ENCODE results near the gene SALL3.

The SALL3 gene

GRCh38 chr18:78965917-78966792 is 13.5 kb upstream of the SALL3 start:
- DNase-seq (ENCODE audit: low spot score), result no peak

DNA sequence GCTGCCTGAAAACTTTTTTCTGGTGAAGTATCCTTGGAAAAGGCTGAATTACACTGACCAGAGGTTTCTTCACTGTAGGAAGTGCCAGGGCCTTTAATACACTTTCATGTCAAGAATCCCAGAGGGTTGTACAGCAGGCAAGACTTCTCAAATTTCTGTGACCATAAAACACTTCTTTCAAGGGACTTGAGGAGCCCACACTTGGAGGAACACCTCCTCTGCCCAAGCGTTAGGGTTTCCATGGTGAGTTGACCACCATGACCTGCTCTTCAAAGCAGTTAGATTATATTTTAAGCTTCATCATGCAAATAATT is 12.9 kb upstream of the SALL3 start:
- no peak for DNase-seq (ENCODE audit: low spot score)

DNA sequence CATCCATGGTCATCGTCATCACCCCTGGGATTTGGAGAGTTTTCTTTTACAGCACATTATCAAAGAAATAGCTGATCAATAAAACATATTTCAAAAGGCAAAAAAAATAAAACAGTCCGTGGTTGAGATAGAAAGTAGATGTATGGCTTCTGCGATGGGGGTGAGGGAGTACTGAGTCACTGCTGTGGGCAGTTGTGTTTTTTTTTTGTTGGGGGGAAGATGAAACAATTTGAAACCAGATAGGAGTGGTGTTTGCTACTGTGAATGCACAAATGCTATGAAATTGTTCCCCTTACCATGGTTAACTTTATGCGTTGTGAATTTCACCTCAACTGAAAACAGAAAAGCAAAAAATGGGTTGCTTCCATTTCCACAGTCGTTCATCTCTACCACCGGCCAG is 11.9 kb upstream of the SALL3 start:
- no peak for DNase-seq (ENCODE audit: low spot score)

DNA sequence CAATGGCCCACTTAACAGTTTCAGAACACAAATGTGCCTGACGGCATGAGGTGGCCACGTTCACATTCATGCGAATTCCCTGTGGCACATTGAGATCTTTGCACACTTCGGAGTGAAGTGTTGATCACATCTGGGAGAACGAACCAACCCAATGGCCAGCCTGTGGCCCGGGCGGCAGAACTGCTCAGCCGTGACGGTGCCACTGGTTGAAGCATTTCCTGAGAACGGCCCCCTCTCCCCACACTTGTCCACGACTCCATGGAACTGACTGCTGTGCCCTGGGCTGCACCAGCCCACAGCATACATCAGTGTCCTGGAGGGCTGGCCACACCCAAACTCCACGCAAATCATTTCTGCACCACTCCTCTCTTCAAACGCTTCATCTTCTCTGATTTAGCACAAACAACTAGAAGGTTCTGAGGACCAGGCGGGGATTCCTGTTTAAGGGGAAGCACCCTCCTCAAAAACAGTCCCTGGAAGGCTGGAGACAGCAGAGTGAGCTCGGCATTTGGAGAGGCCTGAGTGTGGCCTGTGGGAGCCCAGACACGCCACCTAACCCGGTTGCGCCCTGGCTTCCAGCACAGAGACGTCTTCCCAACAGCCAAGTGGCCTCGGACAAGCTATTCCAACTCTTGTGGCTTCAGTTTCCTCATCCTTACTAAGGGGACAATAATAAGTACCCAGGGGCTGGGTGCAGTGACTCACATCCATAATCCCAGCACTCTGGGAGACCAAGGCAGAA is 9.9 kb upstream of the SALL3 start:
- DNase-seq (ENCODE audit: low spot score), result no peak

DNA sequence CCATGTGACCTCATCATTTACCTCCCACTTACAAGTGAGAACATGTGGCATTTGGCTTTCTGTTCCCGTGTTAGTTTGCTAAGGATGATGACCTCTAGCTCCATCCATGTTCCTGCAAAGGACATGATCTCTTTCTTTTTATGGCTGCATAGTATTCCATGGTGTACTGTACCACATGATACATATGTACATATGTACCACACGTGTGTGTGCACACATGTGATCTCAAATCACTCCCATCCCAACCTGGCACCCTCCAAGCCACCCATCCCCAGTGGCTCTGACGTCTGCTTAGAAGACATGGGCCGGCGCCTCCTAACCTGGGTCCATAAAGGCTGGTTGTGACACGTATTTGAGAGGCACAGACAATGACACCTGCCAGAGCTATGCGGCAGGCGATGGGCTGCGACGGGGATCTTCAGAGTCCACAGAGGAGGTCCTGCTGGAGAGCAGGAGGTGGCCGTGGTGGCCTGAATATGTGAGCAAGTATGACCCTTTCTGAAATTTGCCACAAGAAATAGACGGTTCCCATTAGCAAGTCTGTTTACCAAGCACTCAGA is 8.8 kb upstream of the SALL3 start:
- DNase-seq (ENCODE audit: low spot score), result no peak

DNA sequence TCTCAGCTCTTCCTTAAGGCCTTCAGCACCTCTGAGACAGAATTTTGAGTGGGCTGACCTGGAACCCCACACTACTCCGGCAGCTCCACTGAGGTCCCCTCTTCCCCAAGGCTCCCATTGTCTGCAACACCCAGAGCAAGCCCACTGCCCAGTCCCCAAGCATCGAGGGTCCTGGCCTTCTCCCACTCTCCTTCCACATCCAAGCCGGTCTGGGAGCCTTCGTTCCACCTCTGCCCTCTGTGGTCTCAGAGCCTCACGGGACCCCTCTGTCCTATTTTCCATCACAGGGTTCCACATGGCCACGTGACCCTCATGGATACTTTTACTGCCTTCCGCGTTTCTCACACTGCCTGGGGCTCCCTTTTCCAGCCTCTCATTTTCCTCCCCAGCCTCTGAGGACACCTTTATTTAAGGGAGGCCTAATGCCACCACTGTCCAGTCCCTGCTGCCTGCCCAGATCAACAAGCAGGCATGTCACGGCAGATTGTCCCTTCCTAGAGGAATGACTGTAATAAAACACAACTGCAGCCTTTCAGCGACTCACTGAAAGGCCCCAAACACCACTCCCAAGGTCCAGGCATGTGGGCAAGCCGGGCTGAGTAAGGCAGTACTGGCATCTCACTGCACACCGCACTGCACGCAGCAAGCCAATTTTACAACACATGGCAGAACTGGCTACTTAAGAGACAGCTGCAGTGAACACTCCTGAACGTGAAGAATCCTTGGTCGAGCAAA is 7.9 kb upstream of the SALL3 start:
- no peak for DNase-seq (ENCODE audit: low spot score)

DNA sequence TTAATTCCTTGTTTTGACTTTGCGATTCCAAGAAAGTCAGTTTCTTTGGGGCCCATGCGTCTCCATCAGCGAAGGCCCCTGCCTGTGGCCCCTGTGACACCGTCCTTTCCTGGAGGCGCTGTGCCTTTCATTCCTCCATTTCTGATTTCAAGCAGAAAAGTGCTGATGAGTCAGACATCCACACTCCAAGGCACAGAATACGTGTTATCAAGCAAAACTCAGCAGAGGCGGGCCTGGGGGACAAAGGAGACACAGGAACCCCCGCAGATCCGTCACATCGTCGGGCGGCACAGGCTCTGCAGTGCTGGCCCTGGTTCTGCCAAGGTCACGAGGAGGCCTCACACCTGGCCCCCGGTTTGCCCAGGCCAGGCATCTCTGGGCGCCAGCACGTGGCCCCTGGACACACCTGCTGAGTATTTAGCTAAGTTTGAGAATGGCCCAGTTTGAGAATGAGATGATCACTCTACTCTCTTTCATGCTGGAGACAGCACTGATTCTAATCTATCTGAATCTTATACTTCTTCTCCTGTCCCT is 7.2 kb upstream of the SALL3 start:
- no peak for DNase-seq (ENCODE audit: low spot score)

DNA sequence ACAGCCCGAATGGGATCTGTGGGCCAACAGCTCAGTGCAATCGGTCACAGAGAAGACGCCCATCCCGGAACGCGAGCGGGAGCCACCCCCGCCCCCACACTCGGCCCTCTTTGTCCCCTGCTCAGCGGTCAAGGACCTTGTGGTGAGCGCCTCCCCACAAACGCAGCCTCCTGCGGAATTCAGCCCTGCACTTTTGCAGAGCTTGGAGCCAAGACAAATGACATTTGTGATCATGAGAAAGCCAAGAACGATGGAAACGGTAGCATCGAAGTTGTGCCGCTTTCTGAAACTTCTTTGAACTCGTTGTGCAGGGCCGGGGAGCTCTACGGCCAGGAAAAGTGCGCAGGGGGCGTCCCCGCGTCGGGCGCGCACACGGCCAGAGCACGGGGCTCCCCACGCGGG is 6.7 kb upstream of the SALL3 start:
- no peak for DNase-seq (ENCODE audit: low spot score)

- DNase-seq (ENCODE audit: low spot score), result no peak
Observed at GRCh38 chr18:78973357-78974083, 6.1 kb upstream of the SALL3 start.

DNA sequence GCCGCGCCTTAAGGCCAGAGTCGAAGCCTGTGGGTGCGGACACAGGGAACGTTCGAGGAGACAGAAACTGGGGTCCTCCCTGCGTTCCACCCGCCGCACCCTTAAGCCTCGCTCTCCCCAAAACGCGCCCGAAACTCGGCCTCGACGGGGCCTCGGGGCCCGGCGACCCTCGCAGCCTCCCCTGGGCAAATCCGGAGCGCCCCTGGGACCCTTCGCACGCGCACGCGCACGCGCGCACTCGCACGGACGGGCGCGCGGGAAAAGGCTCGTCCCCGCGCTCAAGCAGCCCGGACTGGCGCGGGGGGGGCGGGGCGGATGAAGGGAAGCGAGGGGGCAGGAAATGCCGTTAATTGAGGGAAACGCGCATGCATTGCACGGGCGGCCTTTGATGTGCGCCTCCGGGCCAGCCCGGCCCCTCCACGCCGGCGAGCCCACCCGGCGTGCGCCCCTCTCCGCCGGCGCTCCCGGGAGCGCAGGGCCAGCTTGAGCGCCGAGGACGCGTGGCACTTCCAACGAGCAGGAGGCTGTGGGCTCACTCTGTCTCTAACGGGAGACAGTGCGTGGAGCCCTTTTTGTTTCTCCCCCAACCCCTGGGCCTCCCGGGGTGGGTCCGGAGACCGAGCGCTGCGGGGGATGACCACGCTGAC is 5.4 kb upstream of the SALL3 start:
- no peak for DNase-seq (ENCODE audit: low spot score)

DNA sequence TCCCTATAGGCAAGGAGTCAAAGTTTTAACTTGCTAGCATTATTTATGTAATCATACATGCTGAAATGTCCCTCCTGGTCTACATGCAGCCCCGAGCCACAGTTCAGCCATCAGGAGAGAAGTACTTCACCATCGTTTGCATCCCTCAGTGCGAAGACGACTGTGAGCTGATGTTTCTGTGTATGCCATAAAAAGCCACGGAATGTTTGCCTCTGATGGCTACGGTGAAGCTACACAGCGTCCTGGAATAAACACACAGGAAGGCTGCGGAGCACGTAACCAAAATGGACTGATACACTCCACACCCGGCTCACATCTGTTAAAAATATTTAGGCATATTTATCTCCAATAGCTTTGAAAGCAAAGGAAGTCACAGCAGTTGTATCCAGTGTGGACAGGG is 4.3 kb upstream of the SALL3 start:
- DNase-seq (ENCODE audit: low spot score), result no peak

- DNase-seq (ENCODE audit: low spot score), result no peak
Observed at GRCh38 chr18:78975699-78976335, 3.8 kb upstream of the SALL3 start.

- no peak for DNase-seq (ENCODE audit: low spot score)
Observed at GRCh38 chr18:78976765-78977636, 2.6 kb upstream of the SALL3 start.

GRCh38 chr18:78977637-78978348 is 1.8 kb upstream of the SALL3 start:
- no peak for DNase-seq (ENCODE audit: low spot score)

DNA sequence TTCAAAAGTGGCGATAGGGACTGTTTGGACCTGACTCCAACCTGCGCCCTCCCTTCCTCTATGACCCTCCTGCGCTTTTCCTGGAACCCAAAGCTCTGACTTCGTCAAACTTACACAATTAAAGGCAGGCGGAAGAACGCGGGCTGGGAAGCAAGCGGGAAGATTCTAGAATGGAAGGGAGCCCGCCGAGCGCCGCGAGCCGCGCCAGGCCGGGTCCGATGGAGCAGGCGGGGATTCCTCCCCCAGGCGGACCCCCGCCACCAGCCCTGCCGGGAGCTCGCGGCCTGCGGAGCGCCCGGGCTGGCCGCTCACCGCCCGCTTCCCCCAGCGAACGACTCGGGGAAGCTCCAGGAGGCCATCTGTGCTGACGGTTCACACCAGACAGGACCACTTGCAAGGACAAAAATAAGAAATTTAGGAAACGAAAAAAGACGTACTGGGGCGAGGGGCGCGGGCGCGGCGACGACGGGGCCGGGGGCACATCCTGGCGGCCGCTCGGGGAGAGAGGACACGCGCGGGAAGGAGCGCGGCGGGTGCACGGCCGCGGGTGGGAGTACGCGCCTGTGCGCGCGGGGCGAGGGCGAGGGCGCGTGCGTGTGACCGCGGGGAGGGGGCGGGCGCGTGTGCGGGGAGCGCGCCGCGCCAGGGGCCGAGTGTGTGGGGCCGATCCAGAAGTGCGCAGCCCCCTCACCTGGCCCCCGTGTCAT is 1.1 kb upstream of the SALL3 start:
- DNase-seq (ENCODE audit: low spot score), result no peak

- no peak for DNase-seq (ENCODE audit: low spot score)
Observed at GRCh38 chr18:78979056-78979729, 425 bp upstream of the SALL3 start.

DNA sequence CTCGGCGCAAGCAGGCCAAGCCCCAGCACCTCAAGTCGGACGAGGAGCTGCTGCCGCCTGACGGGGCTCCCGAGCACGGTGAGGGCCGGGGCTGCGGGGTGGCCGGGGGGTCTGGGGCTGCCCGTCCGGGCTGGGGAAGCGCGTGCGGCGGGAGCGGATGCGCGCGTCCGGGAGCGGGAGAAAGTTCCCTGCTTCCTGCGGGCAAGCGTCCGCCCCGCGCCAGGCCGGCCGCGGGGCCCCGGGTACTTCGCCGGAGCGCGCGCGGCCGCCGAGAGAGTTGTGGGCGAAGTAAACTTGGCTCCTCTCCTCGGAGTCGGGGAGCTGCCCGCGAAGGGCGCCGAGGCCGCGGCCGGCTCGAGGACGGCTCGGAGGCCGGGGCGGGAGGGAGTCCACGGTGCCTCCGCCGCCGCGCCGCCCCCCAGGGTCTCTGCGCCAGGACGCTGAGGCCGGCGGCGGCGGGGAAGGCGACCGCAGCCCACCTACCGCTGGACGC is 707 bp downstream of the SALL3 start:
- DNase-seq (ENCODE audit: low spot score), result no peak
